Measurements from ENCODE around the gene SMARCAD1.
A peak's percentile ranks its signal among the peaks of the same experiment; 100 is the strongest.

The SMARCAD1 gene, protein sequence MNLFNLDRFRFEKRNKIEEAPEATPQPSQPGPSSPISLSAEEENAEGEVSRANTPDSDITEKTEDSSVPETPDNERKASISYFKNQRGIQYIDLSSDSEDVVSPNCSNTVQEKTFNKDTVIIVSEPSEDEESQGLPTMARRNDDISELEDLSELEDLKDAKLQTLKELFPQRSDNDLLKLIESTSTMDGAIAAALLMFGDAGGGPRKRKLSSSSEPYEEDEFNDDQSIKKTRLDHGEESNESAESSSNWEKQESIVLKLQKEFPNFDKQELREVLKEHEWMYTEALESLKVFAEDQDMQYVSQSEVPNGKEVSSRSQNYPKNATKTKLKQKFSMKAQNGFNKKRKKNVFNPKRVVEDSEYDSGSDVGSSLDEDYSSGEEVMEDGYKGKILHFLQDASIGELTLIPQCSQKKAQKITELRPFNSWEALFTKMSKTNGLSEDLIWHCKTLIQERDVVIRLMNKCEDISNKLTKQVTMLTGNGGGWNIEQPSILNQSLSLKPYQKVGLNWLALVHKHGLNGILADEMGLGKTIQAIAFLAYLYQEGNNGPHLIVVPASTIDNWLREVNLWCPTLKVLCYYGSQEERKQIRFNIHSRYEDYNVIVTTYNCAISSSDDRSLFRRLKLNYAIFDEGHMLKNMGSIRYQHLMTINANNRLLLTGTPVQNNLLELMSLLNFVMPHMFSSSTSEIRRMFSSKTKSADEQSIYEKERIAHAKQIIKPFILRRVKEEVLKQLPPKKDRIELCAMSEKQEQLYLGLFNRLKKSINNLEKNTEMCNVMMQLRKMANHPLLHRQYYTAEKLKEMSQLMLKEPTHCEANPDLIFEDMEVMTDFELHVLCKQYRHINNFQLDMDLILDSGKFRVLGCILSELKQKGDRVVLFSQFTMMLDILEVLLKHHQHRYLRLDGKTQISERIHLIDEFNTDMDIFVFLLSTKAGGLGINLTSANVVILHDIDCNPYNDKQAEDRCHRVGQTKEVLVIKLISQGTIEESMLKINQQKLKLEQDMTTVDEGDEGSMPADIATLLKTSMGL

DNA sequence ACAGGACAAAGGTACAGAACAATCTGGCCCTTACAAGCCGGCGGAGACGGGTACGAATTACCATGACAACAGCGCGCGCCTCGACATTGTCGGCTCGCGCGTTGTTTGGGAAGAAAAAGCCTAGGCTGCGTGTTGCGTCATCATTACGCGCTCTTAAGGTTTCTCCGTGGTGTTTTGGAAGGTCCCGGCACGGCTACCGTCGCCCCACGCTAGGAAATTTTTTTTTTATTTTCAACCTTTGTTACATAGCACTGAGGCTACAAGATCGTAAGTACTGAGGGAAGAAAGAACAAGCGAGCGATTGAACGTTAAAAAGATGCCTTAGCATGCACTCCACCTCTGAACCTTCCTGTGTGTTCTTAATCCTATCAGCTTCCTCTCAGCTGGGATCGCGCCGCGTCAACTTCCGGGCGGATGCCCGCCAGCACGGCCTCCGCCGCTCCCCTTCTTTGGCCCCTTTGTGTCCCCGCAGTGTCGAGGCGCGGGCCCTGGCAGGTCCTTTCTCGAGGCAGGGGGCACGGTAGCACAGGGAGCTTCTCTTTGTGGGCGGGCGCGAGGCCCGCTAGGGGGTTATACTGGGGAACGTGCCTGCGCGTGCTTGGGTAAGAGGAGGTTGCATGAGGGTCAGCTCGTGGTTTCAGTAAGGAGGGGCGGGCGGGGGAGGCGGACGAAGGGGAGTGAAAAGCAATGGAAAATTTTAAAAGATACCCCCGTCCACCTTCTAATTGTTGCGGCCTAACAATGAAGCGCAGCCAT lies at the start of gene SMARCAD1:
TSS of gene SMARCAD1 (plus strand) at position 397 of the 756 bp plus-strand sequence. CDS start 530 bp downstream, outside the sequence.
- DNase-seq (ENCODE audit: low read depth in 2 of 2, low spot score in 1 of 2) = peak; percentile 71 to 79

- no peak for DNase-seq (ENCODE audit: low read depth in 2 of 2, low spot score in 1 of 2)
These were observed 48.8 kb upstream of the SMARCAD1 start for GRCh38 chr4:94158883-94159282.

DNA sequence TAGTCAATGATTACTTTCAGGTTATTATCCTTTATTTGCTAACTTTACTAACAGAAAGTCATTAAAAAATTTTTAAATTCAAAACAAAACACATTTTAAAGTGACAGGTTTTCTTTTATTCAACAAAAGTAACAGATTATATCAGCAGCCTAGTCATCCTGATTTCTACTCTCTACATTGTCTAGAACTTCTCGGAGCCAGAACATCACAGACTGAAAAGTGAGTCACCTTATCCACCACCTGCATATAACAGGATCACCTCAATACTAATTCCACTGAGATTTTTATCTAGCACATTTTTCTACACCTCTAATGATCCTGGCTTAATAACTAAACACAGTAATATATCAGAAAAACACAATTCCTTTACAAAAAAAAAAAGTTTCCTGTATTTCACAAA lies 47.9 kb upstream of the SMARCAD1 start:
- DNase-seq (ENCODE audit: low read depth in 2 of 2, low spot score in 1 of 2) = no peak

DNA sequence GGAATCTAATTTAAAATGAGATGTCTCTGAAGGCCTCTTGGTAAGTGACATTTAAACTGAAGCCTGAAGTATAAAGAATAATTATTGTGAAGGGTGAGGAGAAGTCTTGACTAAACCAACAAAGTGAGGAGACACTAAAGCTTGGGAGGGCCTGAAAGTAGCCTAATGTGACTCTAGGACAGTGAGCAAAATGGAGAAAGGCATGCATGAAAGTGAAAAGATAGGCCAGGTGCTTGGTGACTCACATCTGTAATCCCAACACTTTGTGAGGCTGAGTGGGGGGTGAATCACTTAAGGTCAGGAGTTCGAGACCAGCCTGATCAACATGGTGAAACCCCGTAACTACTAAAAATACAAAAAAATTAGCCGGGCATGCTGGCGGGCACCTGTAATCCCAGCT lies 46.9 kb upstream of the SMARCAD1 start:
- DNase-seq (ENCODE audit: low read depth in 2 of 2, low spot score in 1 of 2) = no peak

GRCh38 chr4:94165256-94165655 lies 42.4 kb upstream of the SMARCAD1 start:
- no peak for DNase-seq (ENCODE audit: low read depth in 2 of 2, low spot score in 1 of 2)

DNA sequence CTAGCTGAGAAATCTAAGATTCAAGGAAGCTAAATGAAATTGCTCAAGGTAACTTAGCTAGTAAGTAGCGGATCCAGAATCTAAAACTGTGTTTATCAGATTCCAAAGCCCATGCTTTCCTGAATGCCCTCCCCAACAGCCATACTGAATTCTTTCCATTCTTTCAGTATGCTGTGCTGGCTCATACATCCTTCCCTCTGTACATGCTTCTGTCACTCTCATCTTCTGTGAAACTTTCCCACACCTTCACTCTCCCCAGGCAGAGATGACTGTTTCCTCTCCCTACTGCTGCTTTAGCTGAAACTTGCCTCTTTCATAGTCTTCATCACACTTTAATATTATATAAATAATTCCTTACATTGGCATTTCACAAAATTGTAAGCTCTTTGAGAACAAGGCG lies 39.3 kb upstream of the SMARCAD1 start:
- no peak for DNase-seq (ENCODE audit: low read depth in 2 of 2, low spot score in 1 of 2)

DNA sequence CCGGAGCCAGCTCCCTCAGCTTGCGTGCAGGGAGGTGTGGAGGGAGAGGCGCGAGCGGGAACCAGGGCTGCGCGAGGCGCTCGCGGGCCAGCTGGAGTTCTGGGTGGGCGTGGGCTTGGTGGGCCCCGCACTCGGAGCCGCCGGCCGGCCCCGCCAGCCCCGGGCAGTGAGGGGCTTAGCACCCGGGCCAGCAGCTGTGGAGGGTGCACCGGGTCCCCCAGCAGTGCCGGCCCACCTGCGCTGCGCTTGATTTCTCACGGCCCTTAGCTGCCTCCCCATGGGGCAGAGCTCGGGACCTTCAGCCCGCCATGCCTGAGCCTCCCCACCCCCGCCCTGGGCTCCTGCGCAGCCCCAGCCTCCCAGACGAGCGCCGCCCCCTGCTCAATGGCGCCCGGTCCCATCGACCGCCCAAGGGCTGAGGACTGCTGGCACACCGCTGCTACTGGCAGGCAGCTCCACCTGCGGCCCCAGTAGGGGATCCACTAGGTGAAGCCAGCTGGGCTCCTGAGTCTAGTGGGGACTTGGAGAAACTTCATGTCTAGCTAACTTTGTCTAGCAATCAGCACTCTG lies 37.8 kb upstream of the SMARCAD1 start:
- DNase-seq (ENCODE audit: low read depth in 2 of 2, low spot score in 1 of 2) = no peak

DNA sequence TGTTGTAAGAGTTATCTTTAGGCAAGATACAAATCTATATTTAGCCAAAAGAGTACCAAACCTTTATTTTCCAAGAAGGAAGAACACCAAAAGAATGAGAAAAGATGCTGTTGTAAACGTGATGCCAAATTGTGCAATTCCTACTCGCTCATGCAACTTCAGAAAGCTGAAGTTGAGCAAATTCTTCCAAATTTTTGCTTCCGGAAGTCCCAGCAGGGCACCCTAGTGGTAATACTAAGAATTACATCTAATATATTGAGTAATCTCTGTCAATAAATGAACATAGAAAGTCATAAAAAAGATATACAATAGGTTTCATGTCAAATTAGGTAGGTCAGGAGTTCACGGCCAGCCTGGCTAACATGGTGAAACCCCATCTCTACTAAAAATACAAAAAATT lies 36.0 kb upstream of the SMARCAD1 start:
- no peak for DNase-seq (ENCODE audit: low read depth in 2 of 2, low spot score in 1 of 2)

DNA sequence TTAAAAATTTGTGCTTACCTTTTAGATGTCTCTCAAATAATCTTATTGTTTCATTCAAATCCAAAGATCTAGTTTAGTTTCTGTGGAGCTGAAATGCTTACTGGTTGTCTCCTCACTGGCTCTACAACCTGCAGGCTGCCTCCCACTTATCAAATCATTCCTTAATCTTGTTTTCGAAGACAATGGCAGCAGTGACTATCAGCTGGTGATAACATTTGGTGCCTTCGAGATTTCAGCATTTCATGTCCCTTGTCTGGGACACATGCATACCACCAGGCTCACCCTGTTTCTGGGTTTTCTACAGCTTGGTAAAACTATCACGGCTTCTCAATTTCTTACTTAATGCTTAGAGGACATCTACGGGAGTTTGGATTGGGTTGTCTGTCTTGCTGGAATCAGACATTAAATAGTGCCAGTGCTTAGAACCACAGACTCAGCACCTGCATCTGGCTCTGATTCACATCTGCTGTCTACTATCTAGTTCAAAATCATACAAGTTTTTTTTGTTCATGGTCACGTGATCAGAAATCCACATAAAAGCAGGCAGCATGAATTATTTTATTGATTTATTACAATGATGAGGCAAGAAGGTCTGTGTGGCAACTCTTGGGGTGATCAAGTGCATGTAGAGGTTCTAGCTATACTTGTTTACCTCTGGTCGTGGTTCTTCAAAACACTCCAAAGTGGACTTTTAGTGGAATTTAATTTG lies 32.0 kb upstream of the SMARCAD1 start:
- no peak for DNase-seq (ENCODE audit: low read depth in 2 of 2, low spot score in 1 of 2)

DNA sequence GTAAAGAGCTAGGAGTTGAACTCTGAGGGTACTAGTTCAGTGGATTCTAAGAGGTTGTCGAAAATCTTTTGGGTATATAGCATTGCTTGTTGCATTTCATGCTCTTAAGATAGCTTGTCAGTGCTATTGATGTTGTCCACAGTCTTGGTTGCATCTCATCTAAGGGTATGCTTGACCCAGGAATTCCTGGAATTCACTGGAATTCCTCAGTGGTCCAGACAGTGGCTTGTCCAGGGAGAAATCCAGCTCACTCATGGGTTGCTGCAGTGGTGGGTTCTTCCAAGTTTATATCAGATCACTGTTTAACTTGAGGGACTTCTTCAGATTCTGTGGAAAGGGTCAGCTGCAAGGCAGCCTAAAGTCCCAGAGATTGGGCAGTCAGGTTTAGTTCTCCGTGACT lies 29.8 kb upstream of the SMARCAD1 start:
- no peak for DNase-seq (ENCODE audit: low read depth in 2 of 2, low spot score in 1 of 2)

- no peak for DNase-seq (ENCODE audit: low read depth in 2 of 2, low spot score in 1 of 2)
These were observed 25.9 kb upstream of the SMARCAD1 start for GRCh38 chr4:94181815-94182214.

GRCh38 chr4:94202769-94203168 lies 4.9 kb upstream of the SMARCAD1 start:
- DNase-seq (ENCODE audit: low read depth in 2 of 2, low spot score in 1 of 2) = no peak

DNA sequence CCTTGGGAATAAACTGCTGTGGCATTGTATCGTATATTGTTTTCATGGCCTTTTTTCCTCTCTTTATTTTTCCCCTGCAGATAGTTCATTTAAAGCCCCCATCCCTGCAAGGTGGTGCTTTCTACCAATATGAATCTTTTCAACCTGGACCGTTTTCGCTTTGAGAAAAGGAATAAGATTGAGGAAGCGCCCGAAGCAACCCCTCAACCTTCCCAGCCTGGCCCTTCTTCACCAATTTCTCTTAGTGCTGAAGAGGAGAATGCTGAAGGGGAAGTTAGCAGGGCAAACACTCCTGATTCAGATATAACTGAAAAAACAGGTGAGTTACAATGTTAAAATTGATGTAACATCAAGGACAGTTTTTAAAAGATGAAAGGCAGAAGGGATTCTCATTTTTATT lies 601 bp downstream of the SMARCAD1 start:
- DNase-seq (ENCODE audit: low read depth in 2 of 2, low spot score in 1 of 2) = no peak

DNA sequence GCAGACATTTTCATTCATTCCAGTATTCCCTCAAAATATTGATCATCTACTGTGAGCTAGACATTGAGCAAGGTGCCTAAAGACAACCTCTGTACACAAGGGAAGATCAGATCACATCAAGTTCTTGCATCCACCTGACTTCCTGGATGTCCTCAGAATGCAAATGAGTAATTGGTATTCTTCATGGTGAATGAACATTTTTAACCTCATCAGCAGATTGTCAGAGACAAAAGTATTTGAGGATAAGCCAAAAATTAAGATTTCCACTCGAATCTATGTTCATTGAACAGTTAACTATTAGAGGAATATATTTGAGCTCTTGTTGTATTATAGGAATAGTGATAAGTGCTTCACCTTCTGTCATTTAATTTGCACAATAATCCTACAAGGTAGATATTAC lies 1.3 kb downstream of the SMARCAD1 start:
- no peak for DNase-seq (ENCODE audit: low read depth in 2 of 2, low spot score in 1 of 2)

- DNase-seq (ENCODE audit: low read depth in 2 of 2, low spot score in 1 of 2) = no peak
These were observed 4.2 kb downstream of the SMARCAD1 start for GRCh38 chr4:94211861-94212260.

DNA sequence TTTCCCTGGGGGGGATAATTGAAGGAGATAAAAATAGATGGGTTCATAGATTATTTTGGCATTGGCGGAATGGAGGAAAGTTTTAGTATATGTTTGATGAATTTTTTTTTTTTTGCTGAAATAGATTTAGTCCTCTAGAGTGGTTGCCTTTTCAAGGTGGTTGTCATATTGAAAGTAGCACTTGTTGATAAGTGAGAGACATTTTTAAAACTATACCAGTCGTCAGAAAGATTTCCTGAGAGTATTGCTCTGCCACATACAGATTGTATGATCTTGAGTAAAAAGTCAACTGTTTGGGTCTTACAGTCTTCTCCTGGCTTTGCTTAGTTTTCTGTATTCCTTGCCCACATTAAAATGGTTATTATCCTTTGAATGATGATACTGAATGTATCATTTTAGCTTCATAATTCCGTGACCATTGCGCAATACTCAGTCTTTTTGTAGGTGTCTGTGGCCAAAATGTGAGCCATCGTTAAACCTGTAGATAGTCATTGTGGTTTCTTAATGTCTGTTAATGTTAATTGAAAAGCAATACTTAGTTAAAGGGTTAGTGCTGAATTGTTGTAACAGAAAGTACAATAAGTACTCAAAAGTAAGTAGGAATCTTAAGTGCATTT lies 7.1 kb downstream of the SMARCAD1 start:
- no peak for DNase-seq (ENCODE audit: low read depth in 2 of 2, low spot score in 1 of 2)

- DNase-seq (ENCODE audit: low read depth in 2 of 2, low spot score in 1 of 2) = no peak
These were observed 8.7 kb downstream of the SMARCAD1 start for GRCh38 chr4:94216394-94216793.

DNA sequence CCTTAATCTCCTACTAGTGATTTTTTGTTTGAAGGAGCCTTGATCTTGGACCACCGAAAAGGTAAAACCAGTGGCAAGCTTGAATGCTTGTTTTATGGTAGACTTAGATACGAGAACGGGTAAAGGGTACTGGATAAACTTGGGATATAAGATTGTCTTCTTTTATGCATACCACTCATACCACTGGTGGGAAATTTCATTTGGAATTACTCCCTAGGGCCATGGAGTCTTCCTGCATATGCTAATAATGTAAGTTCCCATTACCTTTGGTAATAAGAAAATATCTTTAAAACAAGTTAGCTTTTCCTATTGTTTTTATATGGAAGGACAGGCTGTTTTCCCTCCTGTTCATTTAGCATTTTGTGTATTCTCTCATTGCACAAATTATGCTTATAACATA lies 11.7 kb downstream of the SMARCAD1 start:
- DNase-seq (ENCODE audit: low read depth in 2 of 2, low spot score in 1 of 2) = no peak

- DNase-seq (ENCODE audit: low read depth in 2 of 2, low spot score in 1 of 2) = no peak
These were observed 14.3 kb downstream of the SMARCAD1 start for GRCh38 chr4:94221916-94222315.

- DNase-seq (ENCODE audit: low read depth in 2 of 2, low spot score in 1 of 2) = no peak
These were observed 17.8 kb downstream of the SMARCAD1 start for GRCh38 chr4:94225449-94225848.

Measured in stimulated activated CD8-positive, alpha-beta memory T cell treated with anti-CD3 and anti-CD28 coated beads, Interleukin-4, amount 100 ng/mL, for 1 hour (primary cell).